ENCODE results near the gene COL19A1.

COL19A1 gene

DNA sequence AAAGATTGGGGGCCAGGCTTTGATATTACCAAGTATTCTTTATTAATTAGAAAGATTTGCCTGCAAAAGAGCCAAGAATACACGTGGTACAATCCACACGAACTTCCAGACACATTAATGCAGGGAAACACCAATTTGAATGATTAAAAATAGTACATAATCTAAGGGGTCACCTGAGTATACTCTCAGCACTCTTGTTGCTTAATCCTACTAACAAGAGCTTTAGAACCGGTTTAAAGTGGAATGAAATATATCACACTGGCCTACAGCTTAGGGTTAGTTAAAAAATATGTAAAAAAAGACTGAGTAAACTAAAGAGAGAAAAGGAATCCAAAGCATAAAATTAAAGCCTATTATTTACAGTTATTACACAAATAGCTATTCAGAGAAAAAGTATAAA is 387.6 kb downstream of the COL19A1 start:
- H3K27ac ChIP-seq = no peak overlapping the region
- TF ChIP-seq, protein P1, sequence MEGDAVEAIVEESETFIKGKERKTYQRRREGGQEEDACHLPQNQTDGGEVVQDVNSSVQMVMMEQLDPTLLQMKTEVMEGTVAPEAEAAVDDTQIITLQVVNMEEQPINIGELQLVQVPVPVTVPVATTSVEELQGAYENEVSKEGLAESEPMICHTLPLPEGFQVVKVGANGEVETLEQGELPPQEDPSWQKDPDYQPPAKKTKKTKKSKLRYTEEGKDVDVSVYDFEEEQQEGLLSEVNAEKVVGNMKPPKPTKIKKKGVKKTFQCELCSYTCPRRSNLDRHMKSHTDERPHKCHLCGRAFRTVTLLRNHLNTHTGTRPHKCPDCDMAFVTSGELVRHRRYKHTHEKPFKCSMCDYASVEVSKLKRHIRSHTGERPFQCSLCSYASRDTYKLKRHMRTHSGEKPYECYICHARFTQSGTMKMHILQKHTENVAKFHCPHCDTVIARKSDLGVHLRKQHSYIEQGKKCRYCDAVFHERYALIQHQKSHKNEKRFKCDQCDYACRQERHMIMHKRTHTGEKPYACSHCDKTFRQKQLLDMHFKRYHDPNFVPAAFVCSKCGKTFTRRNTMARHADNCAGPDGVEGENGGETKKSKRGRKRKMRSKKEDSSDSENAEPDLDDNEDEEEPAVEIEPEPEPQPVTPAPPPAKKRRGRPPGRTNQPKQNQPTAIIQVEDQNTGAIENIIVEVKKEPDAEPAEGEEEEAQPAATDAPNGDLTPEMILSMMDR (IDR thresholded peaks at IDR 0.05) = no peak
- no peak for DNase-seq (ENCODE audit: low spot score)
- H3K4me3 ChIP-seq = no peak overlapping the region

DNA sequence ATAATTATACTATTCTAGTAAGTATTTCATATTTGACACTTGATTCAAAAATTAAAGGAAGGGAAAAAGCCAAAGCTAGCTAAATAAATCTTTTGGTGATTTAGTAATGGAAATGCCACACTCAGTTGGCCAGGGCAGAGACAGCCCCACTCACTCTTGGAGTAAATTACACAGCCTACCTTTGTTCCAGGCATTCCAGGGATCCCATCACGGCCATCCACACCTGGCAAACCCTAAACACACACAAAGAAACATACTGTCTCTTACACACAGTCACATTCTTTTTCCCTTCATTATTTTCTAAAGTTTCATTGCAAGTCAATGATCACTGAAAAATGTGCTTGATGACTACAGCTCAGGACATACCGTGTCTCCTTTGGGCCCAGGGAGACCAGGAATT is 388.4 kb downstream of the COL19A1 start:
- no peak for DNase-seq (ENCODE audit: low spot score)
- Histone ChIP-seq H3K27ac (no peak overlapping the region), H3K4me3 (no peak overlapping the region)
- TF ChIP-seq, protein P1 (IDR thresholded peaks at IDR 0.05) = no peak

DNA sequence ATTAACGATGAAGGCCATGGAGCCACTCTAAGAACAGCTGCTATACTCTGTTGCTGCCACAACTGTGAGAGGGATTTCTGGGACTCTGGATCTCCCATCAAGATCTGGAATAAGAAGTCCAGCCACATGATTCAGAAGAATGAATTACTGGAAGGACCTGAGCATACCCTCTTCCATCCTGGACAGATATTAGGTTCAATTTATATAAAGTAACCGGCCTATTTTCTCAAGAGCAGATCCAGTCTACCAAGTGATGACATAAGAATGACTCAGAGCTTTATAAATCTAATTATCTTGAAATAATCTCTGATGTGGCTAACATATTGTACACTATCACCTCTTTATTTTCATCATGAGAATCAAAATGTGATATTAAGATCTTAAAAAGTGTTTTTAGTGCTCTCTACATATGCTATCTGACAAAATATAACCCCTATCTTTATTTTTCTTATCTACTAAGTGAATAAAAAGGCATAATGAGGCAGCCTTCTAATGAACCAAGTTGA is 391.5 kb downstream of the COL19A1 start:
- no peak for DNase-seq (ENCODE audit: low spot score)
- TF ChIP-seq, protein P1 (IDR thresholded peaks at IDR 0.05) = no peak
- Histone ChIP-seq H3K27ac (no peak overlapping the region), H3K4me3 (no peak overlapping the region)

DNA sequence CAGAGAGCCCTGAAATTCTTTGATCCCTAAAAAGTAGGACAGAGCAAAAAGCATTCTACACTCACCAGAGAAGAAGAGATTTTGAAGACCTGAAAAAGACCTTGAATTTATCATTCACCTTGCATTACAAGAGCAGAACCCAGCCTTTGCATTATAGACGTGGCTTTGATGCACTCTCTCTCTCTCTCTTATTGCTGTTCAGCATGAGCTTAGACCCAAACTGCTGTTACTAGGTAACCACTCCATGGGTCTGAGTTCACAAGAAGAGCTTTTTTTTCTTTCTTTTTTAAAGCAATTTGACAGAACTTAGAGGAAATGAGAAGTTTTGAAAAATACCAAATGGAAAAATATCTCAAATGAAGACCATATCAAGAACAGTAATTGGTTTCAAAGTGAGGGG is 392.1 kb downstream of the COL19A1 start:
- H3K4me3 ChIP-seq = no peak overlapping the region
- DNase-seq (ENCODE audit: low spot score) = no peak
- no peak overlapping the region for H3K27ac ChIP-seq
- TF ChIP-seq, protein P1 (IDR thresholded peaks at IDR 0.05) = no peak
